Activated T-cell treated with anti-CD3 and anti-CD28 coated beads, Interleukin-2, amount 50 U/mL, for 4 hours (primary cell): ENCODE measurements around the gene TRNP1. TPM values are rescaled to one million over a fixed set of nuclear protein-coding genes. Genes with fewer than 3 reads are reported as not detected.
"Not testable (repeated sequence)": the region's sequence is repeated elsewhere in the genome, so short reads cannot be mapped to it uniquely, and the experiment has no call there.

Experiments used
- ATAC-seq, 2 donors: fragments of 200-7000 bp; cut with Tn5 transposase; one replicate each; pipeline ENCODE4 v1.10.0; 2021
- DNase-seq: peaks from one replicate; pipeline ENCODE4 v3.0.0-alpha.2; 2020
- H3K27me3 Mint-ChIP-seq: one replicate; pipeline ENCODE4 v1.8.0; 2021; ENCODE audit warnings: low read depth, mixed read lengths
- H3K36me3 Mint-ChIP-seq: one replicate; pipeline ENCODE4 v1.8.0; 2022; ENCODE audit warnings: mixed read lengths; ENCODE audit not compliant: insufficient read depth
- H3K4me1 Mint-ChIP-seq: one replicate; pipeline ENCODE4 v1.8.0; 2021; ENCODE audit warnings: low read depth, mixed read lengths
- H3K4me3 Mint-ChIP-seq: one replicate; pipeline ENCODE4 v1.8.0; 2021; ENCODE audit warnings: mild to moderate bottlenecking, moderate library complexity, mixed read lengths
- H3K9me3 Mint-ChIP-seq: one replicate; pipeline ENCODE4 v1.8.0; 2021; ENCODE audit warnings: mixed read lengths
- total RNA-seq, 3 donors: library from RNA; stranded (reverse); gene quantifications; one replicate each; pipeline ENCODE4 v1.2.1, GENCODE V29; 2021

Gene TRNP1
- total RNA-seq, 3 donors from 2014 or later, result 0.61 to 1.5 (median 0.76) TPM

DNA sequence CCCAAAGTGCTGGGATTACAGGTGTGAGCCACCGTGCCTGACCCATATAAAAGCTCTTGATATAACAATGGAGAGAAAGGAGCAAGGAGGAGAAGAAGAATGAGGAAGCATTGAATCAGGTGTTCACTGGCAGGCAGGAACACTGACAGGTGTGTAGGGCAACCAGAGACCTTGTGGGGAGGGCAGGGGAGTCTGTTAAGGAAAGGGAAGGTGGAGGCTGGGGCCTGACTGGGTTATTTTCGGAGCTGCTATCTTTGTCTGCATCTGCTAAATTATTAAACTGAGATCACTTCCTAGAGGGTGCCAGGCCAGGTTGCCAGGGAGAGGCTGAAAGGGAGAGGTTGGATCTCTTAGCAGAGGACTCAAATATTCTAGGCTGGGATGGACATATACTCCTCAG is 6.8 kb upstream of the TRNP1 start:
- H3K27me3 Mint-ChIP-seq, result peaks cover 16% of the 10 kb centered on the region
- H3K9me3 Mint-ChIP-seq, result no peaks in the 10 kb centered on the region
- no peaks in the 10 kb centered on the region for H3K36me3 Mint-ChIP-seq
- no peak for ATAC-seq
- peaks cover 2% of the 10 kb centered on the region for H3K4me1 Mint-ChIP-seq
- DNase-seq, result no peak
- H3K4me3 Mint-ChIP-seq, result no peak overlapping the region

DNA sequence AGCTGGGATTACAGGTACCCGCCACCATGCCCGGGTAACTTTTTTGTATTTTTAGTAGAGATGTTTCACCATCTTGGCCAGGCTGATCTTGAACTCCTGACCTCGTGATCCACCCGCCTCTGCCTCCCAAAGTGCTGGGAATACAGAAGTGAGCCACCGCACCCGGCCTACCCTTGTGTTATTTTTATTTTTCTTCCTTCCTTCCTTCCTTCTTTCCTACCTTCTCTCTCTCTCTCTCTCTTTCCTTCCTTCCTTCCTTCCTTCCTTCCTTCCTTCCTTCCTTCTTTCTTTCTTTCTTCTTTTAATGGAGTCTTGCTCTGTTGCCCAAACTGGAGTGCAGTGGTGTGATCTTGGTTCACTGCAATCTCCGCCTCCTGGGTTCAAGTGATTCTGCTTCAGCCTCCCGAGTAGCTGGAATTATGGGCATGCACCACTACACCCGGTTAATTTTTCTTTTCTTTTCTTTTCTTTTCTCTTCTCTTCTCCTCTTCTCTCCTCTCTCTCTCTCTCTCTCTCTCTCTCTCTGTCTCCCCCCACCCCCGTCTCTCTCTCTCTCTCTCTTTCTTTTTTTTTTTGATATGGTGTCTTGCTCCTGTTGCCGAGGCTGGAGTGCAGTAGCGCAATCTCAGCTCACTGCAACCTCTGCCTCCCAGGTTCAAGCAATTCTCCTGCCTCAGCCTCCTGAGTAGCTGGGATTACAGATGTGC is 3.9 kb upstream of the TRNP1 start:
- Mint-ChIP-seq H3K27me3 (peaks cover 23% of the 10 kb centered on the region), H3K4me1 (peaks cover 11% of the 10 kb centered on the region)
- H3K36me3 Mint-ChIP-seq, ATAC-seq, DNase-seq, H3K9me3 Mint-ChIP-seq, H3K4me3 Mint-ChIP-seq: not testable (repeated sequence)

GRCh38 chr1:26991310-26992116 is 2.0 kb upstream of the TRNP1 start:
- H3K36me3 Mint-ChIP-seq, result no peaks in the 10 kb centered on the region
- DNase-seq (no peak), ATAC-seq (peak; percentile 32 to 39)
- peaks cover 11% of the 10 kb centered on the region for H3K4me1 Mint-ChIP-seq
- H3K9me3 Mint-ChIP-seq, result no peaks in the 10 kb centered on the region
- no peak overlapping the region for H3K4me3 Mint-ChIP-seq
- peaks cover 38% of the 10 kb centered on the region for H3K27me3 Mint-ChIP-seq

DNA sequence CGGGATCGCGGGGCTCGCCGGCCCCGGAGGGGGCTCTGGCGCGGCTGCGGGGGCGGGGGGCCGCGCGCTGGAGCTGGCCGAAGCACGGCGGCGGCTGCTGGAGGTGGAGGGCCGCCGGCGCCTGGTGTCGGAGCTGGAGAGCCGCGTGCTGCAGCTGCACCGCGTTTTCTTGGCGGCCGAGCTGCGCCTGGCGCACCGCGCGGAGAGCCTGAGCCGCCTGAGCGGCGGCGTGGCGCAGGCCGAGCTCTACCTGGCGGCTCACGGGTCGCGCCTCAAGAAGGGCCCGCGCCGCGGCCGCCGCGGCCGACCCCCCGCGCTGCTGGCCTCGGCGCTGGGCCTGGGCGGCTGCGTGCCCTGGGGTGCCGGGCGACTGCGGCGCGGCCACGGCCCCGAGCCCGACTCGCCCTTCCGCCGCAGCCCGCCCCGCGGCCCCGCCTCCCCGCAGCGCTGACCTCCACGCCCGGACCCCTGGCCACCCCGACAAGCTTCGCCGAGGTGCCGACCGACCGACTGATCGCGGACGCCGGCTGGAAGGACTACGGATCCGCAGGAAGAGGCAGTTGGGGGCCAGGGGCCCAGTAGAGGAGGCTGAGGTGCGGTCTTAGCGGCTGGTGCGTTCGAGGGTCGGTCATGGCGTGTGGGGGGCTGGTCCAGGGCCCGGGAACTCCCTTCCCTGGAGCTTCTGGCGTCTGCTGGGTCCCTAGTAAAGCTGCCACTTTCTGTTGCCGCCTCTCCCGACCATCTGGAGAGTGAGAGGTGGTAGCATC is 711 bp downstream of the TRNP1 start:
- ATAC-seq, result peak; percentile 51 to 59
- DNase-seq, result no peak
- Mint-ChIP-seq H3K9me3 (no peaks in the 10 kb centered on the region), H3K36me3 (no peaks in the 10 kb centered on the region), H3K4me1 (peaks cover 15% of the 10 kb centered on the region), H3K27me3 (peaks cover 49% of the 10 kb centered on the region), H3K4me3 (peak overlapping the region; percentile 75)

DNA sequence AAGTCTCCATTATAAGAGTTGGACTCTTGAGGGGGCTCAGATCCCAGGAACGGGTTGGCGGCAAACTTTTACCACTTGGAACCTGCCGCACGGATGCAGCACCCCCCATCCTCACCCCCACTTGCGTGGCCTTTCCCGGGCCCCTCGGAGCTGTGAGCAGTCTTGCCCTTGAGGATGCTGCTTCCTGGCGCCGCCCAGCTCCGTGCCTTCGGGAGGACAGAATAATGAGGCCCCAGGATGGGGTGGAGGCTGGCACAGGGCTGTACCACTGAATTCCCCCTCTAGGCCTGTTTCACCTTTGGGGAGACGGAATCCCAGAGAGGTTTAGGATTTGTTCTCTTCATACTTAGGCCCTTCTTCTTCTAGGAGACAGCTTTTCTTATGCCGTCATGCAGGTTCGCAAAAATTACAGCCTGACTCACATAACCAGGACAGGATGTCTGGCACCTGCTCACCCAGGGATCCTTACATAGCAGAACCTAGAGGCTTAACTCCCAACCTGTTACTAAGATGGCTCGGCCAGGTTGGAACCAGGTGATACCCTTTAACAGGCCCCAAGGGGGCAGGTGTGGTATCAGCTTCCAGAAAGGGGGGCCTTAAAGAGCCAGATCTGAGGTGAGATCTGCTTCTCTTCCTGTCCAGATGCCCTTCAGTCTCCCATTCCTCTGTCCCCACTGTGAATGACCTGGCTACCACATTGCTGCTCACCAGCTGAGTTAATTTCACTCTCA is 1.5 kb downstream of the TRNP1 start:
- H3K27me3 Mint-ChIP-seq, result peaks cover 49% of the 10 kb centered on the region
- no peaks in the 10 kb centered on the region for H3K36me3 Mint-ChIP-seq
- H3K4me3 Mint-ChIP-seq, result peak overlapping the region; percentile 75
- peaks cover 15% of the 10 kb centered on the region for H3K4me1 Mint-ChIP-seq
- ATAC-seq (no peak), DNase-seq (no peak)
- H3K9me3 Mint-ChIP-seq, result no peaks in the 10 kb centered on the region

- DNase-seq (no peak), ATAC-seq (no peak)
- H3K9me3 Mint-ChIP-seq, result no peaks in the 10 kb centered on the region
- H3K4me1 Mint-ChIP-seq, result peaks cover 15% of the 10 kb centered on the region
- H3K27me3 Mint-ChIP-seq, result peaks cover 43% of the 10 kb centered on the region
- no peak overlapping the region for H3K4me3 Mint-ChIP-seq
- H3K36me3 Mint-ChIP-seq, result no peaks in the 10 kb centered on the region
Observed at GRCh38 chr1:26996024-26996423, 2.5 kb downstream of the TRNP1 start.

- no peaks in the 10 kb centered on the region for H3K36me3 Mint-ChIP-seq
- DNase-seq, result no peak
- H3K4me1 Mint-ChIP-seq, result peaks cover 12% of the 10 kb centered on the region
- H3K9me3 Mint-ChIP-seq, result no peaks in the 10 kb centered on the region
- H3K27me3 Mint-ChIP-seq, result peaks cover 38% of the 10 kb centered on the region
- no peak for ATAC-seq
- H3K4me3 Mint-ChIP-seq, result no peak overlapping the region
Observed at GRCh38 chr1:26996665-26997064, 3.2 kb downstream of the TRNP1 start.

GRCh38 chr1:26998429-26999300 is 5.2 kb downstream of the TRNP1 start:
- ATAC-seq, result no peak
- Mint-ChIP-seq H3K27me3 (peaks cover 32% of the 10 kb centered on the region), H3K4me3 (no peak overlapping the region), H3K9me3 (no peaks in the 10 kb centered on the region), H3K4me1 (peaks cover 5% of the 10 kb centered on the region), H3K36me3 (no peaks in the 10 kb centered on the region)
- DNase-seq, result no peak

DNA sequence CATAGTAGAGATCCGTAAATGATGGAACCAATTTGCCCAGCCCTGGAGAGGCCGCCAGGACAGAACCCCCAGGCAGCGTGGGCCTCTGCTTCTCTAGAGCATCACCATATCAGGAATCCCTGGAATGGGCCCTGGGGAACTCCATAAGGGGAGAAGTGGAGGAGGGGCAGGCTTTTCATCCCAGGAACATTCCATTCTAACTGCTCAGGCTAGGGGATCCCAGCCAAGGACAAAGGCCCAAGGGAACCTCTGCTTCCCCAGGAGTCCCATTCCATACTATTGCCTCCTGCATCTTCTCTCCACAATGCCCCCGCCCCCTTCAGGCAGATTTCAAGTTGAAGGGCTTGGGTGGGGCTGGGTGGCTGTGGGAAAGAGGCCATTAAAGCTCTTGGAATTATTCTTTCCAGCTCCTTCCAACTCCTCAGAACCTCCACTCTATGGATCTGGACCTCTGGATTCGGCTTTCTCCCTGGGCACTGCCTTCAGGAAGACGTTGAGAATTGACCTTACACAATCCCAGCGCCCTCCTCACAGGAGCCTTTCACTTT is 6.0 kb downstream of the TRNP1 start:
- ATAC-seq (no peak), DNase-seq (no peak)
- peaks cover 4% of the 10 kb centered on the region for H3K4me1 Mint-ChIP-seq
- H3K36me3 Mint-ChIP-seq, result no peaks in the 10 kb centered on the region
- no peak overlapping the region for H3K4me3 Mint-ChIP-seq
- H3K9me3 Mint-ChIP-seq, result no peaks in the 10 kb centered on the region
- peaks cover 32% of the 10 kb centered on the region for H3K27me3 Mint-ChIP-seq

- DNase-seq (no peak), ATAC-seq (no peak)
- no peaks in the 10 kb centered on the region for H3K36me3 Mint-ChIP-seq
- no peaks in the 10 kb centered on the region for H3K9me3 Mint-ChIP-seq
- H3K4me1 Mint-ChIP-seq, result peaks cover 3% of the 10 kb centered on the region
- H3K4me3 Mint-ChIP-seq, result no peak overlapping the region
- H3K27me3 Mint-ChIP-seq, result peaks cover 27% of the 10 kb centered on the region
Observed at GRCh38 chr1:27000090-27000816, 6.8 kb downstream of the TRNP1 start.

DNA sequence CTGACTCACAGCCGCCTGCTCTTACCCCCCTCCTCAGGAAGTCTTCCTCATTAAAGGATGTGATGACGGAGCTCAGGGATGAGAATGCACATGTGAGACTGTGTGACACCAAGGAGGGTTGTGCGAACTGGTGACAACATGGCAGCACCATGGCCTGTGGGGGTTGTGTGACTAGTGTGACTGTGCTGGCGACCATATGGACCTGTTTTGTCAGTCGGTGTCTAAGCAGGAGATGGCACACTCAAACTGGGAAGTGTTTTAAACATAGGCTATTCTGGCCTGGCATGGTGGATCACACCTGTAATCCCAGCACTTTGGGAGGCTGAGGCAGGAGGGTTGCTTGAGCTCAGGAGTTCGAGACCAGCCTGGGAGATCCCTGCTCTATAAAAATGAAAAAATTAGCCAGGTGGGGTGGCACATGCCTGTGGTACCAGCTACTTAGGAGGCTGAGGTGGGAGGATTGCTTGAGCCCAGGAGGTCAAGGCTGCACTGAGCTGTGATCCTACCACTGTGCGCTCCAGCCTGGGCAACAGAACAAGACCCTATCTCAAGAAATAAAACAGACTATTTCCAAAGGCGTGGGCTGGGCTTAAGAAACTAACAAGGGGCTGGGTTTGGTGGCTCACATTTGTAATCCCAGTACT is 7.4 kb downstream of the TRNP1 start:
- H3K4me1 Mint-ChIP-seq, result peaks cover 3% of the 10 kb centered on the region
- H3K27me3 Mint-ChIP-seq, result peaks cover 20% of the 10 kb centered on the region
- DNase-seq (no peak), ATAC-seq (no peak)
- H3K4me3 Mint-ChIP-seq, result no peak overlapping the region
- no peaks in the 10 kb centered on the region for H3K36me3 Mint-ChIP-seq
- H3K9me3 Mint-ChIP-seq, result no peaks in the 10 kb centered on the region

DNA sequence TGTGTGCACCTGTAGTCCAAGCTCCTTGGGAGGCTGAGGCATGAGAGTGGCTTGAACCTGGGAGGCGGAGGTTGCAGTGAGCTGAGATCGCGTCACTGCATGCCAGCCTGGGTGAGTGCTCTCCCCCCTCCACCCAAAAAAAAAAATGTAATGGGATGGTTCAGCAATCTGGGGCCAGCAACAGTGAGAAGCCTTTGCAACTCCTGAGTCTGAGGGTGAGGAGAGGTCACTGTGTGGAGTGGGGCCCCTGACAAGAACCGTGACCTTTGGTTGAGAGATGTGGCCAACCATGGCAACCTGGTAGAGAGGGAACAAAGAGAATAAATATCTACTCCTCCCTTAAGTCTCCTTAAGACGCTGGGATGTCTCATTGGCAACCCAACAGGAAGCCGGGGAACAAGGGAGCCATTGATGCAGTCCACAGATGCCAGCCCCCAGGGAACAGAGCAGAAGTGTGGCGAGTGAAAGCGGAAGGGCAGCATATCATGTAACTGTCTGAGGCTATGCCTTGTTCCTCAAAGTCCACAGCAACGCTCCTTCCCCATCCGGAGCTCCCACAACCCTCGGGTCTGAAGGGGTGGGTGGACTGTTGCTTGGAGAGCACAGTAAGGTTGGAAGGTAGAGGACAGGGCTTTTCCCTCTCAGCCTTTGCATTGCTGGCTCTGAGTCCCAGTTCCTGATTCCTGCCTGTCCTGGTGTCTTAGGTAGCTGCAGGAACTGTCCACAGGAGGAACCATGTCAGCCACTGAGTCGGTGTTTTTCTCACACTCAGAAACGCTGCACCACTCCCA is 8.3 kb downstream of the TRNP1 start:
- no peaks in the 10 kb centered on the region for H3K9me3 Mint-ChIP-seq
- DNase-seq (no peak), ATAC-seq (no peak)
- no peak overlapping the region for H3K4me3 Mint-ChIP-seq
- H3K36me3 Mint-ChIP-seq, result no peaks in the 10 kb centered on the region
- peaks cover 3% of the 10 kb centered on the region for H3K4me1 Mint-ChIP-seq
- H3K27me3 Mint-ChIP-seq, result peaks cover 13% of the 10 kb centered on the region
